Measurements from ENCODE around the gene CHN2. TPM values are rescaled to one million over a fixed set of nuclear protein-coding genes. Genes with fewer than 3 reads are reported as not detected.

The CHN2 gene
- total RNA-seq, 1 experiment from 2014 or later, result 5.0 TPM

DNA sequence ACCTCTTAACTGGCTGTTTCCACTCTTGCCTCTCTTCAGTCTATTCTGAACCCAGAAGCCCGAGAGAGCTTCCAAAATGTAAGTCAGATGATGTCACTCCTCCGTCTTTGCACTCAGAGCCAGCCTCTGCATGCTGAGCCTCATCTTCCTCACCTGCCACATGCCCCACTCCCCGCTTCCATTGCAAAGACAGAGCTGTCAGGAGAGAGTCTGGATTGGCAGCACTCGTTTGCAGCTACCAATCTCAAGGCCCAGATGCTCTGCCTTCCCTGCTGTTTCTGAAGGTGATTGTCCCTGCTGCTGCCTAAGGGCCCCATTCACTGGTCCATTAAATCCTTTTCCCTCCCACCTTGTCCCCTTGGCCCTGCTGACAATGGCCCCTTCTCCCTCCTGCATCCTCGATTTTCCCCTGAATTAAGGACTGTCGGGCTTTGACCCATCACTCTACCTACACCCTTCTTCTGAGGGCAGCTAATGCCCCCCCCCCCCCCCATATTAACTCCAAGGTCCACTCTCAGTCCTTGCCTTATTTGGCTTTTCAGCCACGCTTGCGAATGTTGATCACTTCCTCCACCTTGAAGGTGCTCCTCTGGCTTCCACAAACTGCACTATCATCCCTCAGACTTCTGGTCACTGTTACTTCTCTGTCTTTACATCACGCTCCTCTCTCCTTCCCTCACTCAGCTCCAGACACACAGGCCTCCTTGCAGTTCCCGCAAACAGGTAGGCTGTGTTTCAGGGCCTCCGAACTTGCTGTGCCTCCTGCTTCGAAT lies 98.5 kb downstream of the CHN2 start:
- DNase-seq (ENCODE audit: low spot score) (no peak), ATAC-seq (peak; percentile 6; the same call in 1 of the 2 replicates)
- Mint-ChIP-seq H3K27me3 (ENCODE audit: low read depth) (no peaks in the 10 kb centered on the region), H3K27ac (peak overlapping the region; percentile 27), H3K9me3 (no peaks in the 10 kb centered on the region), H3K36me3 (no peaks in the 10 kb centered on the region), H3K4me3 (no peak overlapping the region), H3K4me1 (peaks cover 92% of the 10 kb centered on the region)
- ChIA-PET CTCF (interaction anchor here (0.8 to 1.7 kb wide), 5 partner anchors 10 to 367 kb away, joined by 3 to 5 read pairs (median 3); no protein-coding TSS in a partner anchor), POLR2A (no interaction called here)
- TF ChIP-seq, protein P1, sequence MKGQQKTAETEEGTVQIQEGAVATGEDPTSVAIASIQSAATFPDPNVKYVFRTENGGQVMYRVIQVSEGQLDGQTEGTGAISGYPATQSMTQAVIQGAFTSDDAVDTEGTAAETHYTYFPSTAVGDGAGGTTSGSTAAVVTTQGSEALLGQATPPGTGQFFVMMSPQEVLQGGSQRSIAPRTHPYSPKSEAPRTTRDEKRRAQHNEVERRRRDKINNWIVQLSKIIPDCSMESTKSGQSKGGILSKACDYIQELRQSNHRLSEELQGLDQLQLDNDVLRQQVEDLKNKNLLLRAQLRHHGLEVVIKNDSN (CRISPR knock-in tag; IDR thresholded peaks at IDR 0.05), result no peak
- TF ChIP-seq, protein P2, sequence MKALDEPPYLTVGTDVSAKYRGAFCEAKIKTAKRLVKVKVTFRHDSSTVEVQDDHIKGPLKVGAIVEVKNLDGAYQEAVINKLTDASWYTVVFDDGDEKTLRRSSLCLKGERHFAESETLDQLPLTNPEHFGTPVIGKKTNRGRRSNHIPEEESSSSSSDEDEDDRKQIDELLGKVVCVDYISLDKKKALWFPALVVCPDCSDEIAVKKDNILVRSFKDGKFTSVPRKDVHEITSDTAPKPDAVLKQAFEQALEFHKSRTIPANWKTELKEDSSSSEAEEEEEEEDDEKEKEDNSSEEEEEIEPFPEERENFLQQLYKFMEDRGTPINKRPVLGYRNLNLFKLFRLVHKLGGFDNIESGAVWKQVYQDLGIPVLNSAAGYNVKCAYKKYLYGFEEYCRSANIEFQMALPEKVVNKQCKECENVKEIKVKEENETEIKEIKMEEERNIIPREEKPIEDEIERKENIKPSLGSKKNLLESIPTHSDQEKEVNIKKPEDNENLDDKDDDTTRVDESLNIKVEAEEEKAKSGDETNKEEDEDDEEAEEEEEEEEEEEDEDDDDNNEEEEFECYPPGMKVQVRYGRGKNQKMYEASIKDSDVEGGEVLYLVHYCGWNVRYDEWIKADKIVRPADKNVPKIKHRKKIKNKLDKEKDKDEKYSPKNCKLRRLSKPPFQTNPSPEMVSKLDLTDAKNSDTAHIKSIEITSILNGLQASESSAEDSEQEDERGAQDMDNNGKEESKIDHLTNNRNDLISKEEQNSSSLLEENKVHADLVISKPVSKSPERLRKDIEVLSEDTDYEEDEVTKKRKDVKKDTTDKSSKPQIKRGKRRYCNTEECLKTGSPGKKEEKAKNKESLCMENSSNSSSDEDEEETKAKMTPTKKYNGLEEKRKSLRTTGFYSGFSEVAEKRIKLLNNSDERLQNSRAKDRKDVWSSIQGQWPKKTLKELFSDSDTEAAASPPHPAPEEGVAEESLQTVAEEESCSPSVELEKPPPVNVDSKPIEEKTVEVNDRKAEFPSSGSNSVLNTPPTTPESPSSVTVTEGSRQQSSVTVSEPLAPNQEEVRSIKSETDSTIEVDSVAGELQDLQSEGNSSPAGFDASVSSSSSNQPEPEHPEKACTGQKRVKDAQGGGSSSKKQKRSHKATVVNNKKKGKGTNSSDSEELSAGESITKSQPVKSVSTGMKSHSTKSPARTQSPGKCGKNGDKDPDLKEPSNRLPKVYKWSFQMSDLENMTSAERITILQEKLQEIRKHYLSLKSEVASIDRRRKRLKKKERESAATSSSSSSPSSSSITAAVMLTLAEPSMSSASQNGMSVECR (CRISPR knock-in tag; IDR thresholded peaks at IDR 0.05; ENCODE audit: borderline replicate concordance), result no peak
- no peak for TF ChIP-seq CBFB (CRISPR knock-in tag; IDR thresholded peaks at IDR 0.05; ENCODE audit: low read depth)
- no peak for TF ChIP-seq ZNF121 (CRISPR knock-in tag; IDR thresholded peaks at IDR 0.05)
- no peak for TF ChIP-seq JUN (CRISPR knock-in tag; IDR thresholded peaks at IDR 0.05)

DNA sequence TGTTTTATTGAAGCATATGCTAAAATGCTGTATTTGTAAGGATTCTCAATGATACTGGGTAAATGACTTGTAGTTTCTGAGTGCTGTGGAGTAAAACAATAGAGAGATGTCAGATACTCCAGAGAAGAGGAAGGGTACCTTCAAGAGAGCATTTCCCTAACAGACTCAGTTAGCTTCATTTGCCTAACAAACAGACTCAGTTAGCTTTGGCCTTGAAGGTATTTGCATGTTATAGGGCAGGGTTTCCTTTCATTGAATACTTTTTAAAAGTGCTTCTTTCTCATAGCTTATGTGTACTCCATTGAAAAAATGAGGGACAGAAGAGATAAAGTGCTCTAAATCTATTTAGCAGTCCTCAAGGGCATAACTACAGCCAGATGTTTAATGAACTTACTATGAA lies 101.8 kb downstream of the CHN2 start:
- Mint-ChIP-seq H3K36me3 (no peaks in the 10 kb centered on the region), H3K27ac (peak overlapping the region; percentile 92), H3K27me3 (ENCODE audit: low read depth) (no peaks in the 10 kb centered on the region), H3K4me3 (no peak overlapping the region), H3K9me3 (no peaks in the 10 kb centered on the region), H3K4me1 (peaks cover 87% of the 10 kb centered on the region)
- no peak for TF ChIP-seq ZNF263 (CRISPR knock-in tag; IDR thresholded peaks at IDR 0.05; ENCODE audit: low read depth)
- TF ChIP-seq, protein P2 (CRISPR knock-in tag; IDR thresholded peaks at IDR 0.05; ENCODE audit: borderline replicate concordance), result no peak
- no peak for TF ChIP-seq CBFB (CRISPR knock-in tag; IDR thresholded peaks at IDR 0.05; ENCODE audit: low read depth)
- TF ChIP-seq PRRX2 (CRISPR knock-in tag; IDR thresholded peaks at IDR 0.05), result no peak
- TF ChIP-seq, protein P3, sequence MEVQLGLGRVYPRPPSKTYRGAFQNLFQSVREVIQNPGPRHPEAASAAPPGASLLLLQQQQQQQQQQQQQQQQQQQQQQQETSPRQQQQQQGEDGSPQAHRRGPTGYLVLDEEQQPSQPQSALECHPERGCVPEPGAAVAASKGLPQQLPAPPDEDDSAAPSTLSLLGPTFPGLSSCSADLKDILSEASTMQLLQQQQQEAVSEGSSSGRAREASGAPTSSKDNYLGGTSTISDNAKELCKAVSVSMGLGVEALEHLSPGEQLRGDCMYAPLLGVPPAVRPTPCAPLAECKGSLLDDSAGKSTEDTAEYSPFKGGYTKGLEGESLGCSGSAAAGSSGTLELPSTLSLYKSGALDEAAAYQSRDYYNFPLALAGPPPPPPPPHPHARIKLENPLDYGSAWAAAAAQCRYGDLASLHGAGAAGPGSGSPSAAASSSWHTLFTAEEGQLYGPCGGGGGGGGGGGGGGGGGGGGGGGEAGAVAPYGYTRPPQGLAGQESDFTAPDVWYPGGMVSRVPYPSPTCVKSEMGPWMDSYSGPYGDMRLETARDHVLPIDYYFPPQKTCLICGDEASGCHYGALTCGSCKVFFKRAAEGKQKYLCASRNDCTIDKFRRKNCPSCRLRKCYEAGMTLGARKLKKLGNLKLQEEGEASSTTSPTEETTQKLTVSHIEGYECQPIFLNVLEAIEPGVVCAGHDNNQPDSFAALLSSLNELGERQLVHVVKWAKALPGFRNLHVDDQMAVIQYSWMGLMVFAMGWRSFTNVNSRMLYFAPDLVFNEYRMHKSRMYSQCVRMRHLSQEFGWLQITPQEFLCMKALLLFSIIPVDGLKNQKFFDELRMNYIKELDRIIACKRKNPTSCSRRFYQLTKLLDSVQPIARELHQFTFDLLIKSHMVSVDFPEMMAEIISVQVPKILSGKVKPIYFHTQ (CRISPR knock-in tag; IDR thresholded peaks at IDR 0.05), result no peak
- TF ChIP-seq, protein P4, sequence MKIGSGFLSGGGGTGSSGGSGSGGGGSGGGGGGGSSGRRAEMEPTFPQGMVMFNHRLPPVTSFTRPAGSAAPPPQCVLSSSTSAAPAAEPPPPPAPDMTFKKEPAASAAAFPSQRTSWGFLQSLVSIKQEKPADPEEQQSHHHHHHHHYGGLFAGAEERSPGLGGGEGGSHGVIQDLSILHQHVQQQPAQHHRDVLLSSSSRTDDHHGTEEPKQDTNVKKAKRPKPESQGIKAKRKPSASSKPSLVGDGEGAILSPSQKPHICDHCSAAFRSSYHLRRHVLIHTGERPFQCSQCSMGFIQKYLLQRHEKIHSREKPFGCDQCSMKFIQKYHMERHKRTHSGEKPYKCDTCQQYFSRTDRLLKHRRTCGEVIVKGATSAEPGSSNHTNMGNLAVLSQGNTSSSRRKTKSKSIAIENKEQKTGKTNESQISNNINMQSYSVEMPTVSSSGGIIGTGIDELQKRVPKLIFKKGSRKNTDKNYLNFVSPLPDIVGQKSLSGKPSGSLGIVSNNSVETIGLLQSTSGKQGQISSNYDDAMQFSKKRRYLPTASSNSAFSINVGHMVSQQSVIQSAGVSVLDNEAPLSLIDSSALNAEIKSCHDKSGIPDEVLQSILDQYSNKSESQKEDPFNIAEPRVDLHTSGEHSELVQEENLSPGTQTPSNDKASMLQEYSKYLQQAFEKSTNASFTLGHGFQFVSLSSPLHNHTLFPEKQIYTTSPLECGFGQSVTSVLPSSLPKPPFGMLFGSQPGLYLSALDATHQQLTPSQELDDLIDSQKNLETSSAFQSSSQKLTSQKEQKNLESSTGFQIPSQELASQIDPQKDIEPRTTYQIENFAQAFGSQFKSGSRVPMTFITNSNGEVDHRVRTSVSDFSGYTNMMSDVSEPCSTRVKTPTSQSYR (CRISPR knock-in tag; IDR thresholded peaks at IDR 0.05), result no peak
- TF ChIP-seq, protein P5, sequence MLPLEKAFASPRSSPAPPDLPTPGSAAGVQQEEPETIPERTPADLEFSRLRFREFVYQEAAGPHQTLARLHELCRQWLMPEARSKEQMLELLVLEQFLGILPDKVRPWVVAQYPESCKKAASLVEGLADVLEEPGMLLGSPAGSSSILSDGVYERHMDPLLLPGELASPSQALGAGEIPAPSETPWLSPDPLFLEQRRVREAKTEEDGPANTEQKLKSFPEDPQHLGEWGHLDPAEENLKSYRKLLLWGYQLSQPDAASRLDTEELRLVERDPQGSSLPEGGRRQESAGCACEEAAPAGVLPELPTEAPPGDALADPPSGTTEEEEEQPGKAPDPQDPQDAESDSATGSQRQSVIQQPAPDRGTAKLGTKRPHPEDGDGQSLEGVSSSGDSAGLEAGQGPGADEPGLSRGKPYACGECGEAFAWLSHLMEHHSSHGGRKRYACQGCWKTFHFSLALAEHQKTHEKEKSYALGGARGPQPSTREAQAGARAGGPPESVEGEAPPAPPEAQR (CRISPR knock-in tag; IDR thresholded peaks at IDR 0.05), result no peak
- TF ChIP-seq ZNF671 (CRISPR knock-in tag; IDR thresholded peaks at IDR 0.05), result no peak
- no peak for TF ChIP-seq ESRRA (CRISPR knock-in tag; IDR thresholded peaks at IDR 0.05; ENCODE audit: borderline replicate concordance)
- ChIA-PET CTCF (interaction anchor here (0.5 to 3.9 kb wide), 18 partner anchors 11 to 375 kb away, joined by 3 to 56 read pairs (median 4); partner anchors contain the start of gene TRIL), POLR2A (no interaction called here)
- ATAC-seq (peak; percentile 76), DNase-seq (ENCODE audit: low spot score) (no peak)

All from WTC11 (cell line).